Heart left ventricle (tissue), 16 donors: ENCODE results near the gene MRC2. TPM values are rescaled to one million over a fixed set of nuclear protein-coding genes. Genes with fewer than 3 reads are reported as not detected.

ENCODE experiments used
- ATAC-seq, 4 donors: fragments of 200-7000 bp; cut with Tn5 transposase; one replicate each; pipeline ENCODE4 v1.9.1; 2020 to 2022; ENCODE audit warnings: moderate library complexity in 4 of 4, mild to moderate bottlenecking in 3 of 4, moderate number of reproducible peaks in 1 of 4
- DNase-seq, 5 donors: peaks; one replicate each; pipeline ENCODE4 v3.0.0-alpha.2; 2020
- H3K27ac ChIP-seq, 12 donors: fragments of 200-600 bp; sonication (generic) in 4 of 12; one replicate each; pipeline versions ENCODE4 v1.5.0 to v1.8.0; 2016 to 2022; ENCODE audit warnings: mild to moderate bottlenecking in 2 of 12
- H3K27me3 ChIP-seq, 9 donors: fragments of 200-600 bp; sonication (generic) in 2 of 9; one replicate each; pipeline versions ENCODE4 v1.5.1 to v1.8.0; 2016 to 2022; ENCODE audit warnings: mild to moderate bottlenecking in 3 of 9
- H3K36me3 ChIP-seq, 9 donors: fragments of 200-600 bp; sonication (generic) in 2 of 9; one replicate each; pipeline versions ENCODE4 v1.5.0 to v1.8.0; 2018 to 2022; ENCODE audit warnings: mild to moderate bottlenecking in 2 of 9
- H3K4me1 ChIP-seq, 12 donors: fragments of 200-600 bp; sonication (generic) in 4 of 12; one replicate each; pipeline versions ENCODE4 v1.5.0 to v1.8.0; 2016 to 2022; ENCODE audit warnings: mild to moderate bottlenecking in 3 of 12
- H3K4me3 ChIP-seq, 12 donors: fragments of 200-600 bp; sonication (generic) in 4 of 12; one replicate each; pipeline versions ENCODE4 v1.5.0 to v1.8.0; 2017 to 2022; ENCODE audit warnings: mild to moderate bottlenecking in 9 of 12, moderate library complexity in 4 of 12
- H3K9me3 ChIP-seq, 12 donors: fragments of 200-600 bp; sonication (generic) in 4 of 12; one replicate each; pipeline versions ENCODE4 v1.5.0 to v1.8.0; 2016 to 2022; ENCODE audit warnings: mild to moderate bottlenecking in 1 of 12
- CTCF ChIP-seq, 12 donors: fragments of 200-600 bp; sonication (generic) in 4 of 12; IDR thresholded peaks; one replicate each; pipeline versions ENCODE4 v1.5.0 to v1.8.0; 2018 to 2022; ENCODE audit warnings: antibody characterized with exemption in 12 of 12, mild to moderate bottlenecking in 5 of 12
- POLR2A ChIP-seq, 2 donors: fragments of 450-650 bp; IDR thresholded peaks; one replicate each; pipeline ENCODE4 v1.6.1; 2017; ENCODE audit warnings: antibody characterized with exemption in 2 of 2, mild to moderate bottlenecking in 2 of 2, moderate library complexity in 2 of 2
- WGBS, 4 donors: extraction: QIAGEN DNeasy Blood & Tissue Kit in 2 of 4; methylation state at CpG; one replicate each; pipeline versions ENCODE4 v1.1.5 to v1.1.7; 2013 to 2018; 5-methylcytosine and 5-hydroxymethylcytosine counted together
- intact Hi-C, 10 donors: fragments of 100-400 bp; cut with DNase I; formaldehyde crosslinking; loops; one replicate each; pipeline versions ENCODE4 v1.11.1 to v1.14.2; 2022
- polyA plus RNA-seq, 2 donors: library from polyadenylated mRNA; stranded (reverse); fragments of 200-250 nt; gene quantifications; one replicate each; pipeline ENCODE4 v1.2.3, GENCODE V29; 2013
- total RNA-seq, 9 donors: library from RNA; depleted of rRNA in 2 of 9; stranded (reverse); fragments of >200 nt in 2 of 9; fragmentation: NEBNext Ultra II Directional in 3 of 9; extraction: Animal tissue kit (Norgen Biotek cat#: 25700) in 3 of 9; gene quantifications; one replicate each; pipeline versions ENCODE4 v1.1.0 to v1.2.4, GENCODE V29; 2016 to 2023
- donor health status: ischemic (EF 13 %, LVEDD 7.1; RV severe dilation, severe dysfunction).
- donor health status: healthy with polysubstance abuse.
- donor health status: DM: no; HTN: yes; CAD: no.
- donor health status: DM: no; HTN: no; CAD: no.
- donor health status: ischemic (EF 25% LVEDD 6.9; RV normal size, moderate dysfunction).
- donor health status: ischemic (EF 25% LVEDD 5.7; RV mildly dilated, moderate dysfunction).
- donor health status: healthy.
- donor health status: DM: yes; HTN: yes; CAD: no.
- donor health status: ischemic (EF 35%, LVEDD 5.7; RV mildly dilated, moderate dysfunction).
- donor health status: nonischemic (EF 11% LVEDD 7.7; RV severe dilation, severe dysfunction).
- donor health status: DM: yes; HTN: yes; CAD: no.
- donor health status: PGD.
- donor health status: ischemic (EF 29% LVEDD 5.4; RV normal size, mild dysfunction).
- donor health status: nonischemic (EF 23%, LVEDD 6.1; RV moderate dilation, normal function).

MRC2 gene
- total and polyA plus RNA-seq, 11 donors: 13.1 to 50.8 (median 21.0) TPM

GRCh38 chr17:62700964-62701705 lies 73.7 kb downstream of the MRC2 start:
- DNase-seq: peak in 1 of 5 donors; percentile 34
- Histone ChIP-seq H3K36me3 (no peaks in the 10 kb centered on the region), H3K27me3 (peaks cover 0 to 13% (median 0%) of the 10 kb centered on the region in 9 donors), H3K4me3 (no peak overlapping the region), H3K27ac (no peak overlapping the region), H3K9me3 (no peaks in the 10 kb centered on the region), H3K4me1 (peaks cover 0 to 41% (median 22%) of the 10 kb centered on the region in 12 donors)
- intact Hi-C loops: loop anchor here in 6 of 10 donors (5.0 to 10.0 kb wide), 4 partner anchors 194 to 706 kb away; partner anchors contain the start of gene TANC2 (in 1 of the 6)
- 74 to 81% (median 80%) methylated on average over 12 of the region's 12 CpGs for WGBS, 4 donors
- ATAC-seq: no peak
- no peak for TF ChIP-seq POLR2A (IDR thresholded peaks at IDR 0.05)
- TF ChIP-seq CTCF (IDR thresholded peaks at IDR 0.05): no peak

- H3K27ac ChIP-seq: no peak overlapping the region
- H3K27me3 ChIP-seq: peaks cover 0 to 13% (median 0%) of the 10 kb centered on the region in 9 donors
- ATAC-seq (no peak), DNase-seq (peak in 1 of 5 donors; percentile 18)
- H3K4me3 ChIP-seq: no peak overlapping the region
- 87 to 91% (median 89%) methylated on average over 8 of the region's 8 CpGs for WGBS, 4 donors
- H3K36me3 ChIP-seq: no peaks in the 10 kb centered on the region
- TF ChIP-seq CTCF (IDR thresholded peaks at IDR 0.05) (no peak), POLR2A (IDR thresholded peaks at IDR 0.05) (no peak)
- intact Hi-C loops: loop anchor here in 8 of 10 donors (2.0 to 10.0 kb wide), 6 partner anchors 193 to 706 kb away; partner anchors contain the start of gene TANC2 (in 1 of the 8)
- H3K4me1 ChIP-seq: peaks cover 0 to 41% (median 25%) of the 10 kb centered on the region in 12 donors
- H3K9me3 ChIP-seq: no peaks in the 10 kb centered on the region
Measured at GRCh38 chr17:62701706-62702085, 74.2 kb downstream of the MRC2 start.

- no peak for TF ChIP-seq POLR2A (IDR thresholded peaks at IDR 0.05)
- no peak for TF ChIP-seq CTCF (IDR thresholded peaks at IDR 0.05)
- WGBS, 4 donors: 69 to 81% (median 79%) methylated on average over 5 to 6 of the region's 6 CpGs
- Histone ChIP-seq H3K4me3 (no peak overlapping the region), H3K27me3 (peaks cover 0 to 13% (median 0%) of the 10 kb centered on the region in 9 donors), H3K4me1 (peaks cover 0 to 36% (median 23%) of the 10 kb centered on the region in 12 donors), H3K36me3 (no peaks in the 10 kb centered on the region), H3K27ac (no peak overlapping the region), H3K9me3 (no peaks in the 10 kb centered on the region)
- ATAC-seq: no peak
- intact Hi-C loops: loop anchor here in 9 of 10 donors (1.0 to 10.0 kb wide), 7 partner anchors 192 to 704 kb away; partner anchors contain the start of gene TANC2 (in 1 of the 9)
- peak in 1 of 5 donors; percentile 38 for DNase-seq
Measured at GRCh38 chr17:62702746-62703260, 75.3 kb downstream of the MRC2 start.

- 15 to 38% (median 35%) methylated on average over 8 to 16 of the region's 16 CpGs for WGBS, 4 donors
- Histone ChIP-seq H3K36me3 (no peaks in the 10 kb centered on the region), H3K27ac (peak overlapping the region in 6 of 12 donors; percentile 71 to 93 (median 90)), H3K4me3 (peak overlapping the region; percentile 57 to 91 (median 74)), H3K4me1 (peaks cover 0 to 36% (median 23%) of the 10 kb centered on the region in 12 donors), H3K9me3 (peaks cover 0 to 2% (median 0%) of the 10 kb centered on the region in 12 donors), H3K27me3 (peaks cover 0 to 13% (median 0%) of the 10 kb centered on the region in 9 donors)
- ATAC-seq (peak in 3 of 4 donors; percentile 8 to 31 (median 18)), DNase-seq (peak in 2 of 5 donors; percentile 42 to 68)
- TF ChIP-seq POLR2A (IDR thresholded peaks at IDR 0.05): no peak
- TF ChIP-seq CTCF (IDR thresholded peaks at IDR 0.05): no peak
- intact Hi-C loops: loop anchor here in 9 of 10 donors (1.0 to 10.0 kb wide), 7 partner anchors 191 to 704 kb away; partner anchors contain the start of gene TANC2 (in 1 of the 9)
Measured at GRCh38 chr17:62703261-62703775, 75.8 kb downstream of the MRC2 start.
